GM12878 (cell line): Measurements from ENCODE around the gene TNFRSF8. TPM values are rescaled to one million over a fixed set of nuclear protein-coding genes. Genes with fewer than 3 reads are reported as not detected.
A peak's percentile ranks its signal among the peaks of the same experiment; 100 is the strongest.

Experiments
- ATAC-seq: fragments of 200-7000 bp; cut with Tn5 transposase; 3 replicates; pipeline ENCODE4 v1.9.1; 2020; ENCODE audit warnings: mild to moderate bottlenecking, moderate library complexity
- BruUV-seq: library from RNA; stranded (reverse); fragments of 400-500 nt; replicated peaks from 2 replicates; lab custom pipeline; 2021; lab: Mats Ljungman, UMichigan
- CTCF ChIA-PET: fragments of 300-600 bp; sonication (Branson Sonifier 250); formaldehyde crosslinking; extraction: SDS; loops from one replicate; lab custom pipeline; 2021; ENCODE audit warnings: inconsistent platforms; lab: Yijun Ruan, JAX
- POLR2A ChIA-PET: fragments of 350-600 bp; formaldehyde crosslinking; extraction: SDS; loops from one replicate; lab custom pipeline; 2021; ENCODE audit warnings: inconsistent platforms; lab: Charles Lee
- RAD21 ChIA-PET: fragments of 300-600 bp; sonication (Branson Sonifier 250); formaldehyde crosslinking; loops from one replicate; lab custom pipeline; 2023; ENCODE audit warnings: antibody characterized with exemption; ENCODE audit not compliant: unreplicated experiment; lab: Charles Lee
- SMC1A ChIA-PET: fragments of 300-600 bp; sonication (Branson Sonifier 250); formaldehyde crosslinking; loops from one replicate; lab custom pipeline; 2023; ENCODE audit not compliant: unreplicated experiment, uncharacterized antibody; lab: Charles Lee
- DNase-seq: peaks from one replicate; pipeline ENCODE4 v3.0.0-alpha.2; 2011; ENCODE audit warnings: low read depth, low spot score
- FAIRE-seq: peaks from 3 replicates; lab custom pipeline; 2011; peaks lifted over from hg19 to GRCh38; lab: Jason Lieb, UNC
- H2AFZ ChIP-seq: 2 replicates; pipeline ENCODE4 v1.6.0; 2011; ENCODE audit warnings: low read depth, low read length, control low read depth; ENCODE audit not compliant: control insufficient read depth
- H3K27ac ChIP-seq: 2 replicates; pipeline ENCODE4 v1.5.1; 2011; ENCODE audit warnings: control low read depth; ENCODE audit not compliant: control insufficient read depth, insufficient read depth
- H3K27me3 ChIP-seq, 2 experiments: replicated peaks in 1 of 2; 2 replicates each; pipeline versions ENCODE4 v1.6.0 to v1.6.1; 2011; ENCODE audit warnings: low read length in 1 of 2; ENCODE audit not compliant: control insufficient read depth in 2 of 2, insufficient read depth in 2 of 2
- H3K36me3 ChIP-seq, 2 experiments: 2 replicates each; pipeline ENCODE4 v1.5.1; 2011; ENCODE audit warnings: low read length in 1 of 2; ENCODE audit not compliant: control insufficient read depth in 2 of 2, insufficient read depth in 2 of 2
- H3K4me1 ChIP-seq: 2 replicates; pipeline ENCODE4 v1.6.1; 2011; ENCODE audit warnings: mild to moderate bottlenecking, low read length, moderate library complexity, mixed read lengths; ENCODE audit not compliant: control insufficient read depth, insufficient read depth
- H3K4me2 ChIP-seq: 2 replicates; pipeline ENCODE4 v1.6.0; 2011; ENCODE audit warnings: control low read depth; ENCODE audit not compliant: control insufficient read depth, insufficient read depth
- H3K4me3 ChIP-seq: fragments of 200-600 bp; sonication (generic); 2 replicates; pipeline ENCODE4 v1.5.1; 2016
- H3K79me2 ChIP-seq: 2 replicates; pipeline ENCODE4 v1.6.0; 2011; ENCODE audit warnings: low read length; ENCODE audit not compliant: control insufficient read depth, insufficient read depth
- H3K9ac ChIP-seq: 2 replicates; pipeline ENCODE4 v1.8.0; 2011; ENCODE audit warnings: low read length, control low read depth, mixed read lengths; ENCODE audit not compliant: control insufficient read depth, insufficient read depth
- H3K9me3 ChIP-seq: replicated peaks from 3 replicates; pipeline ENCODE4 v1.5.1; 2011; ENCODE audit warnings: mild to moderate bottlenecking, low read length; ENCODE audit not compliant: control insufficient read depth, insufficient read depth
- H4K20me1 ChIP-seq: 2 replicates; pipeline ENCODE4 v1.6.0; 2011; ENCODE audit not compliant: control insufficient read depth, insufficient read depth
- ESRRA ChIP-seq: IDR thresholded peaks from 2 replicates; pipeline ENCODE4 v1.6.1; 2012; ENCODE audit warnings: mild to moderate bottlenecking, low read length, improper control_type of control experiment
- IKZF2 ChIP-seq, 2 experiments: fragments of 450-650 bp; IDR thresholded peaks; 2 replicates each; pipeline ENCODE4 v1.6.1; 2017; ENCODE audit warnings: mild to moderate bottlenecking in 2 of 2, moderate library complexity in 2 of 2
- MEF2A ChIP-seq: IDR thresholded peaks from 2 replicates; pipeline ENCODE4 v1.6.1; 2011; ENCODE audit warnings: low read depth, mild to moderate bottlenecking, low read length, moderate library complexity; ENCODE audit not compliant: insufficient read depth
- MLLT1 ChIP-seq: fragments of 450-650 bp; IDR thresholded peaks from 2 replicates; pipeline ENCODE4 v1.6.1; 2016; ENCODE audit warnings: mild to moderate bottlenecking
- MXI1 ChIP-seq: fragments of 150-350 bp; IDR thresholded peaks from 2 replicates; pipeline ENCODE4 v1.6.1; 2011; ENCODE audit warnings: low read depth, mild to moderate bottlenecking, inconsistent platforms, low read length, improper control_type of control experiment
- RUNX3 ChIP-seq: IDR thresholded peaks from 2 replicates; pipeline ENCODE4 v1.6.1; 2012; ENCODE audit warnings: low read length, inconsistent platforms
- TCF12 ChIP-seq: IDR thresholded peaks from 2 replicates; pipeline ENCODE4 v1.6.1; 2011; ENCODE audit warnings: low read depth, mild to moderate bottlenecking, low read length
- ZNF687 ChIP-seq: fragments of 450-650 bp; IDR thresholded peaks from 2 replicates; pipeline ENCODE4 v1.6.1; 2017; ENCODE audit warnings: mild to moderate bottlenecking, moderate library complexity
- WGBS: methylation state at CpG from one replicate; pipeline ENCODE4 v1.1.6; 2016; ENCODE audit warnings: low lambda C conversion rate; ENCODE audit not compliant: insufficient replicate concordance, insufficient coverage; ENCODE audit errors: missing lambda C conversion rate; 5-methylcytosine and 5-hydroxymethylcytosine counted together
- in situ Hi-C: fragments of 300-500 bp; cut with MboI; formaldehyde crosslinking; loops from 9 replicates; pipeline ENCODE4 v1.14.3; 2018; ENCODE audit warnings: mixed read lengths
- intact Hi-C: fragments of 100-400 bp; cut with micrococcal nuclease; formaldehyde crosslinking; loops from one replicate; pipeline ENCODE4 v1.14.2; 2022; ENCODE audit not compliant: unreplicated experiment
- polyA plus RNA-seq, 11 experiments: library from polyadenylated mRNA; depleted of rRNA in 4 of 11; unstranded in 6 of 11; stranded (reverse) in 5 of 11; fragments of >200 nt; fragmentation: Nextera tagmentation in 4 of 11; fragmentation: Illumina TruSeq in 1 of 11; extraction: Ambion mirVana in 4 of 11; extraction: Trizol in 1 of 11; gene quantifications; 1 replicate in 1 of 11; 2 replicates in 10 of 11; pipeline versions ENCODE4 v1.2.1 to v1.2.3, GENCODE V29; 2011 to 2016; ENCODE audit warnings: inconsistent platforms in 2 of 11, missing spikeins in 2 of 11, low read depth in 1 of 11
- total RNA-seq, 4 experiments: library from RNA; depleted of rRNA in 3 of 4; stranded (reverse); fragments of >200 nt in 3 of 4; fragmentation: Illumina TruSeq in 1 of 4; extraction: Trizol in 1 of 4; gene quantifications; 2 replicates each; pipeline versions ENCODE4 v1.2.1 to v1.2.3, GENCODE V29; 2013 to 2021

The TNFRSF8 gene
- total and polyA plus RNA-seq, 10 of the 15 experiments (the other 5 are each of a cell fraction or from before 2014, with no cell fraction given), result 9.8 to 114 (median 58.8) TPM

- no peak for TF ChIP-seq MXI1
- no peak for TF ChIP-seq MEF2A
These were observed 10.7 kb downstream of the TNFRSF8 start (continued) for GRCh38 chr1:12073796-12074195.

DNA sequence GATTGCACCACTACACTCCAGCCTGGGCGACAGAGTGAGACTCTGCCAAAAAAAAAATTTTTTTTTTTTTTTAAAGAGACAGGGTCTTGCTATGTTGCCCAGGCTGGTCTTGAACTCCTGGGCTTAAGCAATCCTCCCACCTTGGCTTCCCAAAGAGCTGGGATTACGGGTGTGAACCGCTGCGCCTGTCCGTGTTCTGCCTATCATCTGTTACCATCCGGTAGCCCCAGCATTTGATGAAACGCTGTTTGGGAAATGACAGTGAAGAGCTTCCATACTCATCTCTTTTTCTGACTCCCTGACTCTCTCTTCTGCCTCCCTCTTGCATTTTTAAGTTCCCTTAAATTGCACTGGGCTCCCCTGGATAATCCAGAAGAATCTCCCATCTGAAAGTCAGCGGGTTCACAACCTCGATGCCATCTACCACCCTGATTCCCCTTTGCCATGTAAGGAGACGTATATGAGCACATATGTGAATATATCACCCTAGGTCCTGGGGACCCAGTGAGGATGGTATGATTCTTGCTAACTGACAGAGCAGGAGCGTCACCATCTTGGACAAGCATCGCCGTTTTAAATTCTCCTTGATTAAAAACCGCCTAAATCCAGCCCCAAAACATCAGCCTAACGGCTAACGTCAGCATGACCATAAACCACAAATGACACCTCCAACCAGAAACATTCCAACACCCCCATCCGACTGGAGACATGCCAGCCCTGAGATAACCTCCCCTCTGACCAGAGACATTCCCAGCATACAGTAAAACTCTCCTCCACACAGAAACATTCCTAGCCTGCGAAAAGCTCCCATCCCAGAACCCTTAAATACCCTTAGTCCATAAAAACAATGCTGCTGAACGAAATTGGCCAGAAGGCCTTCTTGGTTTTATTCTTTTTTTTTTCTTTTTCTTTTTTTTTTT, 12.4 kb downstream of the TNFRSF8 start:
- no peak overlapping the region for H3K27ac ChIP-seq
- H3K36me3 ChIP-seq, result peaks cover 11 to 21% of the 10 kb centered on the region in 2 experiments; a peak in 3 of 4 replicates
- peaks cover 91% of the 10 kb centered on the region for H3K79me2 ChIP-seq
- H4K20me1 ChIP-seq, result no peaks in the 10 kb centered on the region
- peaks cover 4% of the 10 kb centered on the region; the same call in 2 of the 3 replicates for H3K9me3 ChIP-seq
- WGBS, result 58% methylated on average over 19 of the region's 19 CpGs
- H2AFZ ChIP-seq, result no peak overlapping the region
- no peak overlapping the region for H3K4me3 ChIP-seq
- in situ Hi-C loops, result no loop called here
- peak overlapping the region; percentile 7; the same call in 1 of the 2 replicates for H3K4me2 ChIP-seq
- no peak for FAIRE-seq
- ChIA-PET RAD21 (no interaction called here), SMC1A (interaction anchor here (1.6 to 3.0 kb wide), 2 partner anchors 20 to 56 kb away, joined by 5 to 10 read pairs; partner anchors contain the start of gene MIIP), POLR2A (interaction anchor here (1.1 to 8.0 kb wide), 4 partner anchors 9 to 56 kb away, joined by 5 to 134 read pairs (median 29); partner anchors contain the start of gene MIIP), CTCF (no interaction called here)
- intact Hi-C loops, result no loop called here
- BruUV-seq, result TSS peak; percentile 17
- no peaks in the 10 kb centered on the region for H3K27me3 ChIP-seq
- H3K9ac ChIP-seq, result no peak overlapping the region
- DNase-seq, result no peak
- ATAC-seq, result no peak
- peaks cover 70% of the 10 kb centered on the region for H3K4me1 ChIP-seq
- no peak for TF ChIP-seq TCF12
- TF ChIP-seq ESRRA, result no peak
- TF ChIP-seq MLLT1, result peak; percentile 34; the same call in 1 of the 2 replicates
- peak; percentile 10; the same call in 1 of the 2 replicates for TF ChIP-seq RUNX3
- peak; percentile 47; the same call in 1 of the 2 replicates for TF ChIP-seq ZNF687
- TF ChIP-seq IKZF2 (IDR thresholded peaks at IDR 0.05), result 0 out of 4 replicates have a peak, but pooled peaks have one; percentile 21 to 39
- TF ChIP-seq, all 136 proteins: peak for 4
